ENCODE measurements around the gene CBR4.

DNA sequence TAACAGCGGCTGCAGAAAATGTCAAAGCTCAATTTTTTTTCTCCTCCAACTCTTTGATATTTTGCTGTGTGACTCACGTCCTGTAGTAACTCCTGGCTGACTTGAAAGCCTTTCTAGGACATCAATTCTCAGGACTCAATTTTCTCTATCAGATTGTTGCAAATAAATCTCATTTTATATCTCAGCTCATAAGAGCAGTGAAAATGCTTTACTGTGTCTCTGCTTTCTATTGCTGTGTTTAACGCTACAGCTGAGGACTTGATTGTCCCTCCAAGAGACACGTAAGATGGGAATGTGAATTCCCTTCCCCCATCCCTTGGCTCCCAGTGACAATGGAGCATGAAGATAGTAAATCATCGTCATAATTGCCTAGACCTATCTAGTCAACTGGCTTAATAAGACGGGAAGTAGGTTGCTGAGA is 20.5 kb upstream of the CBR4 start:
- TF ChIP-seq, protein P1, sequence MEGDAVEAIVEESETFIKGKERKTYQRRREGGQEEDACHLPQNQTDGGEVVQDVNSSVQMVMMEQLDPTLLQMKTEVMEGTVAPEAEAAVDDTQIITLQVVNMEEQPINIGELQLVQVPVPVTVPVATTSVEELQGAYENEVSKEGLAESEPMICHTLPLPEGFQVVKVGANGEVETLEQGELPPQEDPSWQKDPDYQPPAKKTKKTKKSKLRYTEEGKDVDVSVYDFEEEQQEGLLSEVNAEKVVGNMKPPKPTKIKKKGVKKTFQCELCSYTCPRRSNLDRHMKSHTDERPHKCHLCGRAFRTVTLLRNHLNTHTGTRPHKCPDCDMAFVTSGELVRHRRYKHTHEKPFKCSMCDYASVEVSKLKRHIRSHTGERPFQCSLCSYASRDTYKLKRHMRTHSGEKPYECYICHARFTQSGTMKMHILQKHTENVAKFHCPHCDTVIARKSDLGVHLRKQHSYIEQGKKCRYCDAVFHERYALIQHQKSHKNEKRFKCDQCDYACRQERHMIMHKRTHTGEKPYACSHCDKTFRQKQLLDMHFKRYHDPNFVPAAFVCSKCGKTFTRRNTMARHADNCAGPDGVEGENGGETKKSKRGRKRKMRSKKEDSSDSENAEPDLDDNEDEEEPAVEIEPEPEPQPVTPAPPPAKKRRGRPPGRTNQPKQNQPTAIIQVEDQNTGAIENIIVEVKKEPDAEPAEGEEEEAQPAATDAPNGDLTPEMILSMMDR (conservative IDR thresholded peaks at IDR 0.05 in 1 of 2, IDR thresholded peaks at IDR 0.05 in 1 of 2; ENCODE audit: extremely low read depth in 1 of 2, insufficient read depth in 1 of 2, low read depth in 1 of 2, low read length in 2 of 2): no peak
- no peak for TF ChIP-seq EZH2 (IDR thresholded peaks at IDR 0.05; ENCODE audit: borderline replicate concordance, low read length)

All from mammary epithelial cell (primary cell).